ENCODE data around the gene GRM1. TPM values are rescaled to one million over a fixed set of nuclear protein-coding genes. Genes with fewer than 3 reads are reported as not detected.

The GRM1 gene
- total and polyA plus RNA-seq, 2 donors (not counting 3 experiments of a cell fraction or from before 2014, with no cell fraction given), result 0.07 TPM; not detected in 1

- Histone ChIP-seq H3K9me3 (replicated peaks; ENCODE audit: control insufficient read depth, insufficient read depth, low read length) (no peaks in the 10 kb centered on the region), H3K27ac (ENCODE audit: insufficient read depth, low read depth, low read length) (no peak overlapping the region), H3K36me3 (ENCODE audit: control insufficient read depth in 2 of 2, extremely low read depth in 1 of 2, insufficient read depth in 2 of 2, low read length in 2 of 2) (no peaks in the 10 kb centered on the region), H4K20me1 (replicated peaks; ENCODE audit: control insufficient read depth, extremely low read depth, insufficient read depth, low read length) (no peaks in the 10 kb centered on the region), H3K27me3 (ENCODE audit: control insufficient read depth in 2 of 2, insufficient read depth in 2 of 2, low read length in 2 of 2) (peaks cover 19 to 25% of the 10 kb centered on the region in 2 experiments), H3K9ac (replicated peaks; ENCODE audit: extremely low read depth, insufficient read depth, low read length) (no peak overlapping the region), H3K79me2 (ENCODE audit: control insufficient read depth, insufficient read depth, low read length) (no peaks in the 10 kb centered on the region), H3K4me3 (replicated peaks in 1 of 3; ENCODE audit: insufficient read depth in 1 of 3, low read depth in 1 of 3, low read length in 3 of 3) (no peak overlapping the region), H2AFZ (ENCODE audit: low read depth, low read length) (no peak overlapping the region), H3K4me2 (ENCODE audit: insufficient read depth, low read length) (no peak overlapping the region), H3K9me1 (replicated peaks; ENCODE audit: control insufficient read depth, extremely low read depth, insufficient read depth, low read length) (no peaks in the 10 kb centered on the region), H3K4me1 (ENCODE audit: control insufficient read depth, extremely low read depth, insufficient read depth, low read length) (no peaks in the 10 kb centered on the region)
- POLR2A ChIA-PET, result no interaction called here
- no peak for TF ChIP-seq MYC (IDR thresholded peaks at IDR 0.05; ENCODE audit: low read depth, low read length)
- TF ChIP-seq CTCF (IDR thresholded peaks at IDR 0.05; ENCODE audit: extremely low read depth in 1 of 2, insufficient read depth in 1 of 2, low read depth in 1 of 2, low read length in 2 of 2), result no peak
- TF ChIP-seq POLR2AphosphoS5 (IDR thresholded peaks at IDR 0.05; ENCODE audit: insufficient read depth, low read depth, low read length), result no peak
- no peak for TF ChIP-seq EZH2 (IDR thresholded peaks at IDR 0.05; ENCODE audit: borderline replicate concordance, low read depth, low read length, severe bottlenecking)
- no peak for TF ChIP-seq JUN (IDR thresholded peaks at IDR 0.05; ENCODE audit: borderline replicate concordance, insufficient read depth, insufficient read length, low read depth)
- TF ChIP-seq POLR2A (IDR thresholded peaks at IDR 0.05; ENCODE audit: low read depth, low read length), result no peak
- no peak for TF ChIP-seq MAX (IDR thresholded peaks at IDR 0.05; ENCODE audit: insufficient read depth, insufficient read length)
- TF ChIP-seq GATA2 (IDR thresholded peaks at IDR 0.05; ENCODE audit: insufficient read depth, insufficient read length, low read depth, low read length), result no peak
- TF ChIP-seq FOS (IDR thresholded peaks at IDR 0.05; ENCODE audit: borderline replicate concordance, insufficient read depth, low read length), result no peak
- intact Hi-C loops (cut with micrococcal nuclease) (no loop called here), dilution Hi-C loops (cut with MboI; ENCODE audit: extremely low pct_ligation_motif_present, low sequenced_read_pairs) (no loop called here)
- FAIRE-seq (no peak), DNase-seq (ENCODE audit: low read depth, low spot score) (no peak)
- CTCF ChIA-PET, result no interaction called here
- BruUV-seq (replicated peaks), result no TSS peak
Observed at GRCh38 chr6:146032387-146032786, 3.5 kb downstream of the GRM1 start.

All from endothelial cell of umbilical vein (primary cell).